Measurements from ENCODE around the gene MT3.

- TF ChIP-seq EZH2phosphoT487 (IDR thresholded peaks at IDR 0.05; ENCODE audit: insufficient read depth, low read depth) = no peak
- TF ChIP-seq EZH2 (IDR thresholded peaks at IDR 0.05; ENCODE audit: insufficient read depth, poor library complexity, severe bottlenecking) = no peak
These were observed 47.3 kb upstream of the MT3 start for GRCh38 chr16:56542039-56542438.

Data from GM23248 (cell line).